HEK293 (cell line): Measurements from ENCODE around the gene INPP5A.

Experiments used
- CTCF ChIP-seq: fragments of 450-650 bp; formaldehyde crosslinking; IDR thresholded peaks from 2 replicates; pipeline ENCODE4 v1.5.1; 2016; ENCODE audit warnings: missing biosample characterization, missing genetic modification characterization
- HOXA7 ChIP-seq: sonication (generic); formaldehyde crosslinking; IDR thresholded peaks from 2 replicates; pipeline ENCODE4 v1.8.1; 2022; ENCODE audit warnings: missing genetic modification reagents, borderline replicate concordance
- SETDB1 ChIP-seq: IDR thresholded peaks from one replicate; pipeline ENCODE4 v1.6.1; 2017; ENCODE audit warnings: mild to moderate bottlenecking, low read length, moderate library complexity, mixed read lengths; ENCODE audit not compliant: insufficient read length
- ZBTB21 ChIP-seq: fragments of 450-650 bp; formaldehyde crosslinking; IDR thresholded peaks from 2 replicates; pipeline ENCODE4 v1.5.1; 2017; ENCODE audit warnings: missing biosample characterization, missing genetic modification characterization
- ZNF169 ChIP-seq: fragments of 450-650 bp; formaldehyde crosslinking; IDR thresholded peaks from 2 replicates; pipeline ENCODE4 v1.5.1; 2016; ENCODE audit warnings: missing biosample characterization, missing genetic modification characterization
- ZNF423 ChIP-seq: fragments of 450-650 bp; formaldehyde crosslinking; IDR thresholded peaks from 2 replicates; pipeline ENCODE4 v1.5.1; 2016; ENCODE audit warnings: missing biosample characterization, missing genetic modification characterization
- ZNF768 ChIP-seq: fragments of 450-650 bp; formaldehyde crosslinking; IDR thresholded peaks from 2 replicates; pipeline ENCODE4 v1.5.1; 2018; ENCODE audit warnings: missing biosample characterization, mild to moderate bottlenecking, missing genetic modification characterization
- ZNF792 ChIP-seq: fragments of 450-650 bp; formaldehyde crosslinking; IDR thresholded peaks from 2 replicates; pipeline ENCODE4 v1.5.1; 2016; ENCODE audit warnings: missing biosample characterization, missing genetic modification characterization

GRCh38 chr10:132677096-132677472 is 139.5 kb downstream of the INPP5A start:
- no peak for TF ChIP-seq ZNF768 (tag by site-specific recombination)
- TF ChIP-seq CTCF (tag by site-specific recombination): no peak
- no peak for TF ChIP-seq HOXA7
- TF ChIP-seq ZNF423 (tag by site-specific recombination): no peak
- no peak for TF ChIP-seq ZBTB21 (tag by site-specific recombination)
- no peak for TF ChIP-seq ZNF792
- no peak for TF ChIP-seq SETDB1
- TF ChIP-seq ZNF169 (tag by site-specific recombination): no peak
